ENCODE results near the gene SLC12A3. TPM values are rescaled to one million over a fixed set of nuclear protein-coding genes. Genes with fewer than 3 reads are reported as not detected.

SLC12A3 gene
- total and polyA plus RNA-seq, 2 donors (not counting 1 experiment from before 2014, with no cell fraction given) = not detected

DNA sequence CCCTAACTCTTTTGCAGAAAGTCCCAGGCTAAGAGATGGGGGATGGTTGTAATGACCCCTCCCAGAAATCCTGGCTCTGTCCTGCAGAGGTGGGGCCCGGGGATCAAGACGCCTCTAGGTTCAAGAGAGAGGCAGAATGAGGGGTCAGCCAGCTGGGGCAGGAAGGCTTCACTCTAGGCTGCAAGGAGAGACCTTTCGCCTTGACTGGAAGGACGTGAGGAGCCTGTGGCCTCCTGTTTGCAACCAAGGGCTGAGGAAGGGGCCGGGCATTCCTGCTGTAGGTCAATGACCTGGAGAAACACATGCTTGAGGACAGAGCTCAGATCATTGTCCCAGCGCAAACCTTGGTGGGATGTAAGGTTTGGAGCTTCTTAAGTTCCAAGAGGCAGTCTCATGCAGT, 88.0 kb downstream of the SLC12A3 start:
- Histone ChIP-seq H3K27me3 (ENCODE audit: control insufficient read depth, insufficient read depth, low read length) (no peaks in the 10 kb centered on the region), H3K4me3 (replicated peaks in 1 of 4; ENCODE audit: control extremely low read depth in 1 of 4, insufficient read depth in 1 of 4, low read depth in 3 of 4, low read length in 4 of 4) (no peak overlapping the region), H3K9ac (ENCODE audit: insufficient read depth, low read length) (no peak overlapping the region), H3K79me2 (ENCODE audit: control insufficient read depth, insufficient read depth, low read length) (no peaks in the 10 kb centered on the region), H3K4me2 (ENCODE audit: extremely low read depth, insufficient read depth, low read length) (no peak overlapping the region), H3K9me3 (ENCODE audit: control insufficient read depth, insufficient read depth, low read depth, low read length) (no peaks in the 10 kb centered on the region), H3K27ac (ENCODE audit: insufficient read depth, low read length) (no peak overlapping the region), H3K4me1 (ENCODE audit: control insufficient read depth, extremely low read depth, insufficient read depth, low read length) (no peaks in the 10 kb centered on the region), H2AFZ (ENCODE audit: low read length) (no peak overlapping the region), H4K20me1 (ENCODE audit: control insufficient read depth, extremely low read depth, insufficient read depth, low read length) (no peaks in the 10 kb centered on the region), H3K36me3 (ENCODE audit: control insufficient read depth, insufficient read depth, low read length) (no peaks in the 10 kb centered on the region)
- DNase-seq (ENCODE audit: low read depth in 2 of 2) = no peak
- no peak for TF ChIP-seq EZH2 (IDR thresholded peaks at IDR 0.05; ENCODE audit: low read length, missing control alignments)
- TF ChIP-seq, protein P1, sequence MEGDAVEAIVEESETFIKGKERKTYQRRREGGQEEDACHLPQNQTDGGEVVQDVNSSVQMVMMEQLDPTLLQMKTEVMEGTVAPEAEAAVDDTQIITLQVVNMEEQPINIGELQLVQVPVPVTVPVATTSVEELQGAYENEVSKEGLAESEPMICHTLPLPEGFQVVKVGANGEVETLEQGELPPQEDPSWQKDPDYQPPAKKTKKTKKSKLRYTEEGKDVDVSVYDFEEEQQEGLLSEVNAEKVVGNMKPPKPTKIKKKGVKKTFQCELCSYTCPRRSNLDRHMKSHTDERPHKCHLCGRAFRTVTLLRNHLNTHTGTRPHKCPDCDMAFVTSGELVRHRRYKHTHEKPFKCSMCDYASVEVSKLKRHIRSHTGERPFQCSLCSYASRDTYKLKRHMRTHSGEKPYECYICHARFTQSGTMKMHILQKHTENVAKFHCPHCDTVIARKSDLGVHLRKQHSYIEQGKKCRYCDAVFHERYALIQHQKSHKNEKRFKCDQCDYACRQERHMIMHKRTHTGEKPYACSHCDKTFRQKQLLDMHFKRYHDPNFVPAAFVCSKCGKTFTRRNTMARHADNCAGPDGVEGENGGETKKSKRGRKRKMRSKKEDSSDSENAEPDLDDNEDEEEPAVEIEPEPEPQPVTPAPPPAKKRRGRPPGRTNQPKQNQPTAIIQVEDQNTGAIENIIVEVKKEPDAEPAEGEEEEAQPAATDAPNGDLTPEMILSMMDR (conservative IDR thresholded peaks at IDR 0.05 in 1 of 2, IDR thresholded peaks at IDR 0.05 in 1 of 2; ENCODE audit: low read depth in 1 of 2, low read length in 2 of 2) = no peak

DNA sequence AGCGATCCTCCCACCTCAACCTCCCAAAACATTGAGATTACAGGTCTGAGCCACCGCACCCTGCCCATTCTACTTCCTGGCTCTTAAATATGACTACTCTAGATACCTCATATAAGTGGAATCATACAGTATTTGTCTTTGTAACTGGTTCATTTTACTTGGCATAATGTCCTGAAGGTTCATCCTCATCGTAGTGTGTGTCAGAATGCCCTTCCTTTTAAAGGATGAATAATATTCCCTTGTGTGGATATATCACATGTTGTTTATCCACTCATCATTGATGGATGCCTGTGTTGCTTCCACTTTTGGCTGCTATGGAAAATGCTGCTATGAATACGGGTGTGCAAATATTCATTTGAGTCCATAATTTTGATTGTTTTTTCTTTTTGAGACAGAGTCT, 91.1 kb downstream of the SLC12A3 start:
- Histone ChIP-seq H3K4me2 (ENCODE audit: extremely low read depth, insufficient read depth, low read length) (no peak overlapping the region), H3K79me2 (ENCODE audit: control insufficient read depth, insufficient read depth, low read length) (no peaks in the 10 kb centered on the region), H3K4me3 (replicated peaks in 1 of 4; ENCODE audit: control extremely low read depth in 1 of 4, insufficient read depth in 1 of 4, low read depth in 3 of 4, low read length in 4 of 4) (no peak overlapping the region), H4K20me1 (ENCODE audit: control insufficient read depth, extremely low read depth, insufficient read depth, low read length) (no peaks in the 10 kb centered on the region), H3K36me3 (ENCODE audit: control insufficient read depth, insufficient read depth, low read length) (no peaks in the 10 kb centered on the region), H3K27me3 (ENCODE audit: control insufficient read depth, insufficient read depth, low read length) (no peaks in the 10 kb centered on the region), H3K9ac (ENCODE audit: insufficient read depth, low read length) (no peak overlapping the region), H3K27ac (ENCODE audit: insufficient read depth, low read length) (no peak overlapping the region), H3K9me3 (ENCODE audit: control insufficient read depth, insufficient read depth, low read depth, low read length) (no peaks in the 10 kb centered on the region), H2AFZ (ENCODE audit: low read length) (no peak overlapping the region), H3K4me1 (ENCODE audit: control insufficient read depth, extremely low read depth, insufficient read depth, low read length) (no peaks in the 10 kb centered on the region)
- TF ChIP-seq EZH2 (IDR thresholded peaks at IDR 0.05; ENCODE audit: low read length, missing control alignments) = no peak
- TF ChIP-seq, protein P1 (conservative IDR thresholded peaks at IDR 0.05 in 1 of 2, IDR thresholded peaks at IDR 0.05 in 1 of 2; ENCODE audit: low read depth in 1 of 2, low read length in 2 of 2) = no peak
- no peak for DNase-seq (ENCODE audit: low read depth in 2 of 2)

DNA sequence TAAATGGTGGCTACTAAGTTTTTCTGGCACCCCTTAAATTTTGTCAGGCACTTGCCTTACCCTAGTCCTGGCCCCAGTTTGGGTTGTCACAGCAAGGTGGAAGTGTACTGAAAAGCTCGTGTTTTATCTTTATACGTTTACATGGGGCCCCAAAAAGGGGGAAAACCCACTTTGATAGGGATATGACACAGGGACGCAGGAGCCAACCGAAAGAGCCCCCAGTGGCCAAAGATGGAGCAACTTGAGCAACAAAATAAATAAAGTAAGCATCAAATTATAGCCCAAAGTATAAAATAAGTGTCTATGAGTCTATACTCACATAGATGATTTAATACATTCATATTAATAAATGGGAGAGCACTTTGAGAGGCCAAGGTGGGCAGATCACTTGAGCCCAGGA, 91.7 kb downstream of the SLC12A3 start:
- no peak for DNase-seq (ENCODE audit: low read depth in 2 of 2)
- Histone ChIP-seq H3K4me1 (ENCODE audit: control insufficient read depth, extremely low read depth, insufficient read depth, low read length) (peaks cover 2% of the 10 kb centered on the region), H3K4me3 (replicated peaks in 1 of 4; ENCODE audit: control extremely low read depth in 1 of 4, insufficient read depth in 1 of 4, low read depth in 3 of 4, low read length in 4 of 4) (no peak overlapping the region), H3K27ac (ENCODE audit: insufficient read depth, low read length) (no peak overlapping the region), H4K20me1 (ENCODE audit: control insufficient read depth, extremely low read depth, insufficient read depth, low read length) (no peaks in the 10 kb centered on the region), H3K9ac (ENCODE audit: insufficient read depth, low read length) (no peak overlapping the region), H3K9me3 (ENCODE audit: control insufficient read depth, insufficient read depth, low read depth, low read length) (no peaks in the 10 kb centered on the region), H3K27me3 (ENCODE audit: control insufficient read depth, insufficient read depth, low read length) (no peaks in the 10 kb centered on the region), H2AFZ (ENCODE audit: low read length) (no peak overlapping the region), H3K4me2 (ENCODE audit: extremely low read depth, insufficient read depth, low read length) (no peak overlapping the region), H3K79me2 (ENCODE audit: control insufficient read depth, insufficient read depth, low read length) (no peaks in the 10 kb centered on the region), H3K36me3 (ENCODE audit: control insufficient read depth, insufficient read depth, low read length) (no peaks in the 10 kb centered on the region)
- TF ChIP-seq, protein P1 (conservative IDR thresholded peaks at IDR 0.05 in 1 of 2, IDR thresholded peaks at IDR 0.05 in 1 of 2; ENCODE audit: low read depth in 1 of 2, low read length in 2 of 2) = peak in 1 of 2 donors; percentile 16
- TF ChIP-seq EZH2 (IDR thresholded peaks at IDR 0.05; ENCODE audit: low read length, missing control alignments) = no peak

Measured in fibroblast of lung (primary cell).